G401 (cell line): Measurements from ENCODE around the gene FILIP1L. TPM values are rescaled to one million over a fixed set of nuclear protein-coding genes. Genes with fewer than 3 reads are reported as not detected.
"Not testable (repeated sequence)": the region's sequence is repeated elsewhere in the genome, so short reads cannot be mapped to it uniquely, and the experiment has no call there.

Experiments
- DNase-seq: peaks from one replicate; pipeline ENCODE4 v3.0.0-alpha.2; 2015; ENCODE audit warnings: low spot score
- in situ Hi-C: cut with HindIII; loops from 2 replicates; pipeline ENCODE4 v1.10.0; 2016; ENCODE audit warnings: low sequenced_read_pairs, mixed read lengths
- total RNA-seq: library from RNA; depleted of rRNA; stranded (reverse); fragments of >200 nt; shearing (Covaris generic); gene quantifications from 2 replicates; pipeline ENCODE4 v1.2.3, GENCODE V29; 2014

Gene FILIP1L
- total RNA-seq, 1 experiment from 2014 or later, result 3.7 TPM

GRCh38 chr3:99845331-99845730 is 269.0 kb downstream of the FILIP1L start:
- in situ Hi-C loops, result no loop called here
- DNase-seq, result no peak

DNA sequence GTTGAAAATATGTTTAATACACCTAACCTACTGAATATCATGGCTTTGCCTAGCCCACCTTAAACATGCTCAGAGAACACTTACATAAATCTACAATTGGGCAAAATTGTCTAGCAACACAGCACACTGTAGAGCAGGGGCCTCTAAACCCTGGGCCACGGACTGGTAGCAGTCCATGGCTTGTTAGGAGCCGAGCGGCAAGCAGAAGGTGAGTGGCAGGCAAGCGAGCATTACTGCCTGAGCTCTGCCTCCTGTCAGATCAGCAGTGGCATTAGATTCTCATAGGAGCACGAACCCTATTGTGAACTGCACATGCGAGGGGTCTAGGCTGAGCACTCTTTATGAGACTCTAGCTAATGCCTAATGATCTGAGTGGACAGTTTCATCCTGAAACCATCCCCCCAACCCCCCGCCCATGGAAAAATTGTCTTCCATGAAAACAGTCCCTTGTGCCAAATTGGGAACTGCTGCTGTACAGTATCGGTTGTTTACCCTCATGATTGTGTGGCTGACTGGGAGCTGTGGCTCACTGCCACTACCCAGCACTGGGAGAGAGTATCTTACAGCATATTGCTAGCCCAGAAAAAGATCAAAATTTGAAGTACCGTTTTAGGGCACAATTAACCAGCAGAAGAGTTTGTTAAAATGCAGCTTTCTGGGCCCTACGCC is 270.6 kb downstream of the FILIP1L start:
- in situ Hi-C loops, result no loop called here
- DNase-seq, result peak; percentile 32

GRCh38 chr3:99842826-99843589 is 271.3 kb downstream of the FILIP1L start:
- in situ Hi-C loops, result no loop called here
- peak; percentile 62 for DNase-seq

DNA sequence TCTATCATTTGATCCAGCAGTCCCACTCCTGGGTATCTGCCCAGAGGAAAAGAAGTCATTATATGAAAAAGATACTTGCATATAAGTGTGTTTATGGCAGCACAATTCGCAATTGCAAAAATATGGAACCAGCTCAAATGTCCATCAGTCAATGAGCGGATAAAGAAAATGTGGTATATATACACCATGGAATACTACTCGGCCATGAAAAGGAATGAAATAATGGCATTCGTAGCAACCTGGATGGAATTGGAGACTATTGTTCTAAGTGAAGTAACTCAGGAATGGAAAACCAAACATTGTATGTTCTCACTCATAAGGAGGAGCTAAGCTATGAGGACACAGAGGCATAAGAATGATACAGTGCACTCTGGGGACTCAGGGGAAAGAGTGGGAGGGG is 272.4 kb downstream of the FILIP1L start:
- in situ Hi-C loops, DNase-seq: not testable (repeated sequence)

DNA sequence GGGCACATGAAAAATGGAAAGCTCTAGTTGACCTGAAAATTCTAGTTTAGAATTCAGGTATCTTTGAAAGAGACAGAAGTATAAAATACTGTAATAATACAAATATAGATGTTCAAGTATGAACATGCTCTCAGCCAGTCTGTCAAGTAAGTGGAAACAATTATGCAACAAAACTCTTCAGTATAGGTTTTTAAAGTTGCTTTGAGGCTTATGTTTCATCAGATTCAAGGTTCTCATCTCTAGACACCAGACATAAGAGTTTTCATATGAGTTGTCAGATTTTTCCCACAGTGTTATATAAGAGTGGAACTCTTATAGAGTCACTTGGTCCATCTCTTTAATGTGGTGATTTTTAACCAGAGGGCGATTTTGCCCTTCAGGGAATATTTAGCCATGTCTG is 274.7 kb downstream of the FILIP1L start:
- in situ Hi-C loops, result no loop called here

GRCh38 chr3:99838755-99839154 is 275.5 kb downstream of the FILIP1L start:
- in situ Hi-C loops, result no loop called here
- no peak for DNase-seq

More for the DNA sequence above, 274.7 kb downstream of the FILIP1L start:
- DNase-seq, result no peak

- DNase-seq, result no peak
- in situ Hi-C loops, result no loop called here
These were observed 276.6 kb downstream of the FILIP1L start for GRCh38 chr3:99837715-99838114.

DNA sequence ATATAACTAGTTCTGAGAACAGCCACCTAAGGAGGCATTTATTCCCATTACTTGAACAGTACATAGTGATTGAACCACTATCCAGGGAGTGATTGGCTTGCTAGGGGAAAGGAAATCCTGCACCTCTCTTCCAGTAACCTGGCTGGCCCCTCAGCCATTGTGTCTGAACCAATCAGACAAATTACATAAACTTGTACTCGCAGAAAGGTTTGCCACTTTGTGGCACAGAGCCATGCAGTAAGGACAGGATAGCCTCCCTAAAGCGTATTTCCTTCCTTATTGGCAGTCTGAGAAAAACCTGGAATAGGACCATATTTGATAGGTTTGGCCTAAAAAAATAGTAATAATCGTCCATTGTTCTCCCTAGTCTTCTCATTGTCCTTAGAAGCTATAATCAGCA is 277.6 kb downstream of the FILIP1L start:
- no peak for DNase-seq
- in situ Hi-C loops, result no loop called here

DNA sequence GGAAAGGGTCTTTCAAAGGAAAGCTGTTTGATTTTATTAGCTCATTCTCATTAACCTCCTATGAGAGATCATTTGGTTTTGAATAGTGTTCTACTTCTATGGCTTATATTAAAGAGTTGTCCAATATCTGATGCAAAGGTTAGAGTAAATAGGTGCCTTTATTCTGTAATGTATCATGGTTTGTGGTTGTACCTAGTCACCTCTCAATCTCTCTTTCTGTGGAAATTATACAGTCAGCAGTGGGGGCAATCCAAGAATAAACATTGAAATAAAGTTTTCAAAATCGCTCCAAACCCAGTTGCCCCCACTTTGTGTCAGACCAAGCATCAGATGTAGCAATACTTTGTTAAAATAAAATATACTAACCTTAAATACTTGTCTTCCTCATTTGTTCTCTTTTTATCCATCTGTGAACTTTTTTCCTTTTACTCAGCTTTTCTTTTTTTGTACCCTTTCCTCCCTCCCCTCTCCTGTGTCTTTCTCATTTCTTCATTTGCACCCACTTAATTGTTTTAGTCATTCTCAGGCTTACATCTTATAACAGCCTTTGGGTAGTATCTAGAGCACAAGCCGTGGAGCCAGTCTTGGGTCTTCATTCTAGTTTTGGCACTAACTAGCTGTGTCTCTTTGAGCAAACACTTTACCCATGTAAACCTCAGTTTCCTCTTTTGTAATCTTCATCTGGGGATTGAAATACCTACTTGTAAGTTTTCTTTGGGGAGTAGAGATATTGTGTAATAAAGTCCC is 279.9 kb downstream of the FILIP1L start:
- in situ Hi-C loops, result no loop called here
- DNase-seq, result no peak

- DNase-seq, result no peak
- in situ Hi-C loops, result no loop called here
These were observed 280.6 kb downstream of the FILIP1L start for GRCh38 chr3:99833617-99834205.

DNA sequence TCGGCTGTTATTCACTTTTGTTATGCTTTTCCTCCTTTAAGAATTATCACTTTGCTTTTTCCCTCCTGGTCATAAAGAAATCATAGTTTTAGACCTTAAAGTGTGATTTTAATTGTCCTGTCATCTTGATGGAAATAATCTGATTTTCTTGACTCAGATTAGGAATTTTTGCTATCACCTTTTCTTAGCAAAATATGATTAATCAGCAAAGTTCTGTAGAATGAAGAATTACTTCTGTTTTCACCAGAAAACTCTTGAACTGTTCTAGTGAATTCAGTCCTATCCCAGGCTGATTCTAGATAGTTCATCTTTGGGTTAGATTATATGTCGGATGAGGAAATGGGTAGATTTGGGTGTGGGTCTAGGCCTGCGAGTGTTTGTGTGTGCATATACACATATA is 284.5 kb downstream of the FILIP1L start:
- no peak for DNase-seq
- in situ Hi-C loops, result no loop called here

- in situ Hi-C loops, result no loop called here
- no peak for DNase-seq
These were observed 289.2 kb downstream of the FILIP1L start for GRCh38 chr3:99825004-99825640.

DNA sequence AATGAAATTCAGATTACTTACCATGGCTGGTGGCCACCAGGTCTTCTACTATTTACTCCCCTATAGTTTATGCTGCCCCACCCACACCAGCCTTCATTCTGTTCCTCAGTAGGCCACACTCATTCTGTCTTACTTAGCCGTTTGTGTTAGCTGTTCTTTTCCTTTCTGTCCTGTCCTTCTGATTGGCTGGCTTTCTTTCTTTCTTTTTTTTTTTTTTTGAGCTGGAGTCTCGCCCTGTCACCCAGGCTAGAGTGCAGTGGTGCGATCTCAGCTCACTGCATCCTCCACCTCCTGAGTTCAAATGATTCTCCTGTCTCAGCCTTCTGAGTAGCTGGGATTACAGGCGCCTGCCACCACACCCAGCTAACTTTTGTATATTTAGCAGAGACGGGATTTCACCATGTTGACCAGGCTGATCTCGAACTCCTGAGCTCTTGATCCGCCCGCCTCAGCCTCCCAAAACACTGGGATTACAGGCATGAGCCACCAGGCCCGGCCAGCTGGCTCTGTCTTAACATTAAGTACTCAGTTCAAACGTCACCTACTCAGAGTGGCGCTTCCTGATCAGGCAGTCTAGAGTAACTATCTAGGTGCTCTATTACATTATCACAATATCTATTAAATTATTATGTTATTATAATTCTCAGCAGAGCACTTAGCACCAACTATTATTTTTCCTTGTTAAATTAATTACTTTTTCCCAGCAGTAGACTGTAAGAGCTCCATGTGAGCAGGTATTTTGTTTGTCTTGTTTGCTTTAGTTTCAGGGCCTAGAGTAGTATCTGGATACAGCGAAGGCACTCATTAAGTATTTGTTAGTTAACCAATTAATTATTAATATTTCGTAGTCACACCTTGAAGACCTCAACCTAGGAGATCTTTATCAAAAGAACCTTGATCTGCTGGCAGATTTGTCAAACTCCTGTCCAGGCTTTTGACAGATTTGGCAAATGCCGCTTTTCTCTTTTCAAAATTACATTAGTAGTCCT is 290.3 kb downstream of the FILIP1L start:
- DNase-seq, result no peak
- in situ Hi-C loops, result no loop called here

DNA sequence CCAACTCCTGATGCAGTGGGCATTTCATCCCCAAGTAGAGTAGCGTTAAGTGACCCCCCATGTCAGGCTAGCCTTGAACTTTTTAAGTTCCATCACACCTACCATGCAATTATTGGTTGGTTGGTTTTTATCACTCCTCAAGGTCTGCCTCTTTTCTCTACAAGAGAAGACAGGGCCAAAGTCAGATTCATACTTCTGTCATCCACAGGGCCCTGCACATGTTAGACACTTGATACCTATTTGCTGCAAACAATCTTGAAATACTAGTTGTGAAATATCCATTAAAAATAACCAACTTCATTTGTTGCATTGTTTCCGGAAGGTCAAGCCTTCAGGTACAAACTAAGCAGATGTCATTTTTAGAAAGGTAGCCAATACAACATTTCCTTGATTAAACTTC is 295.5 kb downstream of the FILIP1L start:
- DNase-seq, result peak; percentile 8
- in situ Hi-C loops, result no loop called here

- DNase-seq, result peak; percentile 89
- in situ Hi-C loops, result no loop called here
These were observed 296.7 kb downstream of the FILIP1L start, which contains the start of gene CMSS1 for GRCh38 chr3:99817437-99818240. Gene CMSS1, plus strand, starts transcription at chr3:99817862.

GRCh38 chr3:99817047-99817436 is 297.3 kb downstream of the FILIP1L start:
- peak; percentile 64 for DNase-seq
- in situ Hi-C loops, result no loop called here

GRCh38 chr3:99810403-99810802 is 303.9 kb downstream of the FILIP1L start:
- DNase-seq, result no peak
- in situ Hi-C loops, result no loop called here
